ENCODE data around the gene GFOD2. TPM values are rescaled to one million over a fixed set of nuclear protein-coding genes. Genes with fewer than 3 reads are reported as not detected.
"Not testable (repeated sequence)": the region's sequence is repeated elsewhere in the genome, so short reads cannot be mapped to it uniquely, and the experiment has no call there.

GFOD2 gene, protein sequence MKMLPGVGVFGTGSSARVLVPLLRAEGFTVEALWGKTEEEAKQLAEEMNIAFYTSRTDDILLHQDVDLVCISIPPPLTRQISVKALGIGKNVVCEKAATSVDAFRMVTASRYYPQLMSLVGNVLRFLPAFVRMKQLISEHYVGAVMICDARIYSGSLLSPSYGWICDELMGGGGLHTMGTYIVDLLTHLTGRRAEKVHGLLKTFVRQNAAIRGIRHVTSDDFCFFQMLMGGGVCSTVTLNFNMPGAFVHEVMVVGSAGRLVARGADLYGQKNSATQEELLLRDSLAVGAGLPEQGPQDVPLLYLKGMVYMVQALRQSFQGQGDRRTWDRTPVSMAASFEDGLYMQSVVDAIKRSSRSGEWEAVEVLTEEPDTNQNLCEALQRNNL
- polyA plus RNA-seq (ENCODE audit: low read depth in 6 of 6): 10 to 100 TPM in 1 of 6 donors, 1 to 10 TPM in 5; 6.5 to 12.9 (median 8.4) TPM

DNA sequence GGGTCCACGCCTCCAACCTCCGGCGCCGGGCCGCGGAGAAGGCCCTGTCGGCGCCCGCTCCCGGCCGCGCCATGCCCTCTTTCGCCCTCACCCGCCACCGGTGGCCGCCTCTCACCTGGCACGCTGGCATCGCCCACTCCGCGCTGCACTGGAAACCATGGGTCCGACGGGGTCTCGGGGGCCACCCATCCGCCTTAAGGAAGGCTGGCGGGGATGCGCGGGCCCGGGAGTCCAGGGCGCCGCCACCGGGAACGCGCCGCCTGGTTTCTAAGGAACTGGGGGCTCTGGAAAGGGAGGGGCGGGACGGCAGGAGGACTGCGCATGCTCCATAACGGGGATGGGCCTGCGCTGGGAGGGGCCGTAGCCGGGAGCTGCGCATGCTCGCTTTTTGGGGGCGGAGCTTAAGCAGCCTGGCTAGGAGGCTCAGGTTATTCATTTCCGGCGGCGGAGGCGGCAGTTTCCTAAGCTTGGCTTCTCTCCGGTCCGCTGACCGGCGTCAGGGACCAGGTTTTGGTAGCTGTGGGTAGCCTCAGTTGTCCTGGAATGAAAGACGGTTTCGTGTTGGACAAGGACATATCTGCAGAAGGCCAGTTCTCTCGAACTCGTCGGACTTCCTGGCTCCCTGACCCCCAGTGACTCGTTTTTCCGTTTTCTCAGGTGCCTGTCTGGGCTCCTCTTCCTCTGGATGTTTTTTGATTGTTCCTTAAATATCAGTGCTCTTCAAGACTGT is at the start of gene GFOD2:
Gene GFOD2 (minus strand): TSS at position 269 of the 730 bp plus-strand sequence. CDS start 33,601 bp downstream, outside the sequence.
- peaks cover 22 to 45% (median 23%) of the 10 kb centered on the region in 3 donors for H3K4me1 Mint-ChIP-seq

DNA sequence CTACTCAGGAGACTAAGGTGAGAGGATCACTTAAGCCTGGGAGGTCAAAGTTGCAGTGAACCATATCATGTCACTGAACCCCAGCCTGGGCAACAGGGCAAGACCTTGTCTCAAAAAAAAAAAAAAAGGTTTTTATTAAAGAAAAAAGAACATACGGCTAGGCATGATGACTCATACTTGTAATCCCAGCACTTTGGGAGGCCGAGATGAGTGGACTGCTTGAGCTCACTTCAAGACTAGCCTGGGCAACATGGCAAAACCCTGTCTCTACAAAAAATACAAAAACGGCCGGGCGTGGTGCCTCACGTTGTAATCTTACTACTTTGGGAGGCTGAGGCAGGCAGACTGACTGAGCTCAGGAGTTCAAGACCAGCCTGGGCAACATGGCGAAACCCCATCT is 48.8 kb upstream of the GFOD2 start:
- Mint-ChIP-seq H3K4me1 (peaks cover 6 to 16% (median 8%) of the 10 kb centered on the region in 3 donors), H3K27ac (no peak overlapping the region), H3K4me3 (no peak overlapping the region), H3K27me3 (no peaks in the 10 kb centered on the region), H3K9me3 (no peaks in the 10 kb centered on the region), H3K36me3 (peaks cover 12 to 18% of the 10 kb centered on the region in 2 donors)
- no peak for ATAC-seq (ENCODE audit: low read depth in 2 of 2)
- DNase-seq: no peak

More for the DNA sequence above, at the start of gene GFOD2:
- ATAC-seq (ENCODE audit: low read depth in 2 of 2) (peak; percentile 91), DNase-seq (peak; percentile 96)
- Mint-ChIP-seq H3K36me3 (no peaks in the 10 kb centered on the region), H3K27ac (peak within 1 kb of the TSS; percentile 87 to 98 (median 96)), H3K4me3 (peak within 1 kb of the TSS; percentile 90 to 99 (median 96)), H3K27me3 (no peaks in the 10 kb centered on the region), H3K9me3 (no peaks in the 10 kb centered on the region)

DNA sequence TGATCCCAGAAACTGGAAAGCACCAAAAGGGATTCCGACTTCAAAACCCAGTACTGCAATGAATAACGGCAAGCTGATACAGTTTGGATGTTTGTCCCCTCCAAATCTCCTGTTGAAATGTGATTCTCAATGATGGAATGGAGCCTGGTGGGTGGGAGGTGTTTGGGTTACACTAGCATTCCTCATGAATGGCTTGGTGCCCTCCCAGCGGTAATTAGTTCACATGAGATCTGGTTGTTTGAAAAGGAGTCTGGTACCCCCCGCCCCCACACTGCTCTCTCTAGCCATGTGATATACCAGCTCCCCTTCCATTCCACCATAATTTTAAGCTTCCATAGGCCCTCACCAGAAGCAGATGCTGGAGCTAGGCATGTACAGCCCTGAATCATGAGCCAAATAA is 47.2 kb upstream of the GFOD2 start:
- ATAC-seq (ENCODE audit: low read depth in 2 of 2) (no peak), DNase-seq (no peak)
- peaks cover 8 to 19% (median 14%) of the 10 kb centered on the region in 3 donors for H3K4me1 Mint-ChIP-seq
- H3K4me3 Mint-ChIP-seq: no peak overlapping the region
- peaks cover 10 to 18% of the 10 kb centered on the region in 2 donors for H3K36me3 Mint-ChIP-seq
- no peaks in the 10 kb centered on the region for H3K9me3 Mint-ChIP-seq
- H3K27ac Mint-ChIP-seq: peak overlapping the region in 1 of 6 donors; percentile 93
- H3K27me3 Mint-ChIP-seq: no peaks in the 10 kb centered on the region

DNA sequence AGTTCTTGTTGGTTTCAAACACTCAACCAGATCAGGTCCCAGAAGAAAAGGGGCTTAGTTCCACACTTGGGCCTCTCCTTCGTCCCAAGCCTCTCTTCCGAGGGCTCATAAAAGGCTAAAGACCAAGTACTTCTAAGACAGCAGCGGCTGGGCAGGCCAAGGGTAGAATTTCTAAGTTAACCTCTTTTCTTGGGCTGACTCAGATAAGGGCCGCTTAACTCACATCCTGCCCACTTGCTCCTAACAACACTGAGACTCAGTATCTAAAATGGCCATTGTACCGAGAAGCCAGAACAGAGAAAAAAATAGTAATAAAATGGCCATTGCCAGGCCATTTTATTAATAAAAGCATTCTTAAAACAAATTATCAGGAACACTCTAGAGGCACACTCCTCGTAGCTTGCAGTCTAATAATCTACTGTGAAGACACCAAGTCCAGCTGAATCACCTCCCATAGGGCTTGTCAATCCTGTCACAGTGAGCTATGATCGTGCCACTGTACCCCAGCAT is 45.1 kb upstream of the GFOD2 start:
- H3K4me3 Mint-ChIP-seq: no peak overlapping the region
- H3K27me3 Mint-ChIP-seq: no peaks in the 10 kb centered on the region
- peaks cover 10 to 21% of the 10 kb centered on the region in 2 donors for H3K36me3 Mint-ChIP-seq
- DNase-seq (no peak), ATAC-seq (ENCODE audit: low read depth in 2 of 2) (no peak)
- H3K4me1 Mint-ChIP-seq: peaks cover 29 to 39% (median 31%) of the 10 kb centered on the region in 3 donors
- no peak overlapping the region for H3K27ac Mint-ChIP-seq
- no peaks in the 10 kb centered on the region for H3K9me3 Mint-ChIP-seq

DNA sequence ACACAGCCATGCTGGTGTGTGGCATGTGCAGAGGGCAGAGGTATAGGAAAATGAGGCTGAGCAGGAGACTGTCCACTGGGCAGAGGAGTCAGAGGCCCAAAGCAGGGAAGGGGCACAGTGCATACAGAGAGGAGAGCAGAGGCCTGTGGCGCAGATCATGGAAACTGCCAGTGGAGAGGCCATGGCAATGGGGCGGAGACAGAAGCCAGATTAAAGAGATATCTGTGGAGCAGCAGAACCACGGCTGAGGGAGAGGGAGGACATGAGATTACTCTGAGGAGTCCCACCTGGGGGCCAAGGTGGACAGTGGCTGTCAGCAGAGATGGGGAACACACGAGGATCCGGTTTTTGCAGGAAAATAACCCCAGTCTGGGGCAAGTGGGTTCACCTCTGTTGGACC is 44.0 kb upstream of the GFOD2 start:
- Mint-ChIP-seq H3K4me1 (peaks cover 32 to 39% (median 34%) of the 10 kb centered on the region in 3 donors), H3K9me3 (no peaks in the 10 kb centered on the region), H3K36me3 (peaks cover 10 to 25% of the 10 kb centered on the region in 2 donors), H3K4me3 (no peak overlapping the region), H3K27me3 (no peaks in the 10 kb centered on the region), H3K27ac (peak overlapping the region in 1 of 6 donors; percentile 37)
- DNase-seq (no peak), ATAC-seq (ENCODE audit: low read depth in 2 of 2) (no peak)

DNA sequence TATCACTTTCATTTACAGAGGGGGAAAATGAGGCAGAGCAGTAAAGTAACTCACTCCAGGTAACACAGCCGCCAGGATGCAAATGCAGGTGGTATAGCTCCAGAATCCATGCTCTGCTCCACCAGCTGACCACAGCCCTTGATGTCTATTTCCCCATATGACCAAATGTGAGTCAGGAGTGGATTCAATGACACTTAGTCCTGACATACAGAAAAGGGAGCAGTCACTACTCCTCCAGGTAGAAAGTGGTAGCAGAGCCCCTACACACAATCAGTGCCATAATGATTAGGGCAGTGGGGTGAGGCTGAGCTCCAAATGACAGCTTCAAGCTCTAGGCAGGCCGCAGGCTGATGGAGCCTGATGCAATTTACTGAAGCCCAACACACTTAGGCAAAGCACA is 43.3 kb upstream of the GFOD2 start:
- Mint-ChIP-seq H3K27ac (peak overlapping the region in 3 of 6 donors; percentile 37 to 79 (median 69)), H3K27me3 (no peaks in the 10 kb centered on the region), H3K4me1 (peaks cover 32 to 43% (median 34%) of the 10 kb centered on the region in 3 donors), H3K36me3 (peaks cover 10 to 25% of the 10 kb centered on the region in 2 donors), H3K4me3 (no peak overlapping the region), H3K9me3 (no peaks in the 10 kb centered on the region)
- DNase-seq (no peak), ATAC-seq (ENCODE audit: low read depth in 2 of 2) (no peak)

DNA sequence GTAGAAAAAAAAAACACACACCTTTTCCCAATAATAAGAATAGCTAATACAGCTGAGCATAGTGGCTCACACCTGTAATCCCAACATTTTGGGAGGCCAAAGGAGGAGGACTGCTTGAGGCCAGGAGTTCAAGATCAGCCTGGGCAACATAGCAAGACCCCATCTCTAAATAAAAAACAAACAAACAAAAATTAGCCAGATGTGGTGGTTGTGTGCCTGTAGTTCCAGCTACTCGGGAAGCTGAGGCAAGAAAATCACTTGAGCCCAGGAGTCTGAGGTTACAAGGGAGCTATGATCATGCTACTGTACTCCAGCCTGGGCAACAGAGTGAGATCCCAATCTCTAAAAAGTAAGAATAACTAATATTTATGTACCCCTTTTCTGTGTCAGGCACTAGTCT is 42.8 kb upstream of the GFOD2 start:
- H3K9me3 Mint-ChIP-seq: no peaks in the 10 kb centered on the region
- peaks cover 32 to 45% (median 34%) of the 10 kb centered on the region in 3 donors for H3K4me1 Mint-ChIP-seq
- DNase-seq: no peak
- H3K36me3 Mint-ChIP-seq: peaks cover 10 to 25% of the 10 kb centered on the region in 2 donors
- H3K27me3 Mint-ChIP-seq: no peaks in the 10 kb centered on the region
- H3K4me3 Mint-ChIP-seq: no peak overlapping the region
- no peak for ATAC-seq (ENCODE audit: low read depth in 2 of 2)
- no peak overlapping the region for H3K27ac Mint-ChIP-seq

DNA sequence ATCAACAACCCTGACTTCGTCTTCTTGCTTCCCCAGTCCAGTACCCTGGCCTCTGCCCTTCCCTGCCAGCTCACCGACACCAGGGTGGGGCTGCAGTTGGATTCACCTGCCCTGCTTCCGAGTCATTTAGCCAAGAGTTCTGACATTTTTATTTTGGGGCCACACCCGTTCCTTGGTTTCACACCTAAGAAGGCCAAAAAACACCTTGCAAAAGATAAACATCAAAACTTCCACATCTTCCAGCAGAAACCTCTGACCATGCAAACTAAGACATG is 41.8 kb upstream of the GFOD2 start:
- ATAC-seq (ENCODE audit: low read depth in 2 of 2) (no peak), DNase-seq (no peak)
- Mint-ChIP-seq H3K4me1 (peaks cover 29 to 46% (median 34%) of the 10 kb centered on the region in 3 donors), H3K27ac (peak overlapping the region; percentile 61 to 97 (median 90)), H3K36me3 (peaks cover 2 to 16% of the 10 kb centered on the region in 2 donors), H3K4me3 (peak overlapping the region in 1 of 8 donors; percentile 44), H3K27me3 (no peaks in the 10 kb centered on the region), H3K9me3 (no peaks in the 10 kb centered on the region)

DNA sequence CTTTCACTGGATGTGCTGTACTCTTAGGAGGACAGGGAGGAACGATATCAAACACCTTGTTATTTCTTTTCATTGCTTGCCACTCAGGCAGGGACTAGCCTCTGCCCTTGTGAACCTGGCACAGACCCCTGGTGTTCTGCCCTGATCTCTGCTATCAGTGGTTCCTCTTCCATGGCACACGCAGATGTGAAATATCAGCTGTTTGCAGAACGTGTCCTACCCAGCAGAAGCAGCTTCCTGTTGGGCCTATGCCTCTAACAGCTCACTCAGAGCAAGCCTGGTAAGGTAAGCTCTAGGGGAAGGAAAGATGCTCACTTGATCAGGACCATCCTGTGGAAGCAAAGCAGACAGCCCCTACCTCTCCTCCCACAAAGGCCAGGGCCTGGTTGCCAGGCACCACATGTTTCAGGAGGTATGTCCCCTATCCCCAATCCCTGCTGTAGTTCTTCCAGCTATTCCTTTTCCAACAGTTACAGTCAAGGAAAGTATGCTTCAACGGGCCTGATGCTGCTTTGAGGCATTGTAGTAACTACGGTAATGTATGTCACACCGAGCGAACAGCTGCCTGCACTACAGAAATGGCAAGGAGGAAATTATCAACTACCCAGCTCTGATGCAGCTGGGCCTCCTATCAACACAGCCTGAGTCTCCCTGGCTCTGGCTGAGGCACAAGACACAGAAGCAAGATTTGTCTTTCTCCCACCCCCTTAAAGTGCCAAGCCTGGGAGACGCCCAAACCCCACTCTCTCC is 41.3 kb upstream of the GFOD2 start:
- H3K4me3 Mint-ChIP-seq: peak overlapping the region in 2 of 8 donors; percentile 44 to 74
- no peaks in the 10 kb centered on the region for H3K27me3 Mint-ChIP-seq
- H3K27ac Mint-ChIP-seq: peak overlapping the region; percentile 61 to 97 (median 90)
- ATAC-seq (ENCODE audit: low read depth in 2 of 2) (peak; percentile 79 to 86), DNase-seq (no peak)
- H3K36me3 Mint-ChIP-seq: peaks cover 0 to 16% of the 10 kb centered on the region in 2 donors
- no peaks in the 10 kb centered on the region for H3K9me3 Mint-ChIP-seq
- H3K4me1 Mint-ChIP-seq: peaks cover 32 to 50% (median 36%) of the 10 kb centered on the region in 3 donors

DNA sequence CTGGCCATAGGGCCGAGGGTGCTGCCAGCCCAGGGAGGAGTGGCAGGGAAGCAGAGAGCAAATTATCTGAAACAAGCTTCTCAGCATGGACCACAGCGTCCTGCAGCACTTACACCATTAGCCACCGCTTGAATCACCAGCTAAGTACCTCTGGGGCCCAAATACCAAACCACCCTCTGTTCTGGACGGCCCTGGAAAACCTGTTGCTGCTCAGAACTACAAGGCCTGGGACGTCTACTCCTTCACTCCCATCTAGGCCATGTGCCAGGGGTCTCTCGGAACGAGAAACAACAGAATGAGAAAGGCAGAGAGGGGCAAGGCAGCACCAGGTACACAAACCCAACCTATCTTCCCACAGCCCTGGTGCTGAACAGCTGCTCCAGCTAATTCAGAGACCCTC is 39.9 kb upstream of the GFOD2 start:
- Mint-ChIP-seq H3K4me1 (peaks cover 32 to 50% (median 36%) of the 10 kb centered on the region in 3 donors), H3K27me3 (no peaks in the 10 kb centered on the region), H3K4me3 (no peak overlapping the region), H3K9me3 (no peaks in the 10 kb centered on the region), H3K27ac (peak overlapping the region in 5 of 6 donors; percentile 26 to 92 (median 74)), H3K36me3 (peaks cover 0 to 16% of the 10 kb centered on the region in 2 donors)
- DNase-seq: no peak
- no peak for ATAC-seq (ENCODE audit: low read depth in 2 of 2)

DNA sequence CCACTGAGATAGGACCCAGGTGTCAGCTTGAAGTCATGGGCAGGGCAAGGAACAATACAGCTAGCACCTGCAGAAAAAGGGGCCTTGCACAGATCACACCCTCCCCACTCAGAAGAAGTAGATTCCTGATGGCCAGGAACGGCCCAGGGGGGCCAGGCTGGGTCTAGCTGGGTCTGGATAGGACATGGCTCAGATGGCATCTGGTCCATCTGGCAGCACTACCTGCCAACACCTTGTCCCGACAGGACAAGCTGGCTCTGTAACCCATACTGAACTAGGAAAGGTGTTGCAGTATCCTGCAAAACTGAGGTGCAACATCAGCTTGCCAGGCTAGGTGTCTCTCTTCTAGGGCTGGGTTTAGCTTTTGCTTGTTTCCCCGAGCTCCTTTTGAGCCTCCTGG is 38.9 kb upstream of the GFOD2 start:
- Mint-ChIP-seq H3K36me3 (peaks cover 0 to 21% of the 10 kb centered on the region in 2 donors), H3K27ac (peak overlapping the region in 2 of 6 donors; percentile 34 to 70), H3K4me1 (peaks cover 35 to 54% (median 35%) of the 10 kb centered on the region in 3 donors), H3K27me3 (no peaks in the 10 kb centered on the region), H3K4me3 (no peak overlapping the region), H3K9me3 (no peaks in the 10 kb centered on the region)
- ATAC-seq (ENCODE audit: low read depth in 2 of 2) (no peak), DNase-seq (no peak)

DNA sequence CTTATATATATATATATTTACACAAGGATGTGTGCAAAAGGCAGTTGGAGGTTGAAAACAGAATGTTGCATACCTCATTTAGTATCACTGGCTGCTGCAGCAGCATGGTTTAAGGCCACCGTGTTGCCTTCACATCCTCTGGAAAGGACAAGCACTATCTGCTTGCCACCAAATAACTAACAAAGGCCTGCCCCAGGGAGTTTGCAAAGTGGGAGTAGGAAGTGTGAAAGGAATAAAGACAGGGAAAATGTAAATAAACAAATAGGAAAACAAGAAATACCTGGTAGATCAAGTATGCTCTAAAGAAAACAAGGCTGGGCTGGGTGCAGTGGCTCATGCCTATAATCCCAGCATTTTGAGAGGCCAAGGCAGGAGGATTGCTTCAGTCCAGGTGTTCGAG is 33.5 kb upstream of the GFOD2 start:
- H3K27ac Mint-ChIP-seq: peak overlapping the region in 3 of 6 donors; percentile 50 to 88 (median 76)
- peaks cover 29 to 46% (median 29%) of the 10 kb centered on the region in 3 donors for H3K4me1 Mint-ChIP-seq
- H3K36me3 Mint-ChIP-seq: peaks cover 0 to 8% of the 10 kb centered on the region in 2 donors
- no peak overlapping the region for H3K4me3 Mint-ChIP-seq
- ATAC-seq (ENCODE audit: low read depth in 2 of 2) (no peak), DNase-seq (no peak)
- H3K9me3 Mint-ChIP-seq: no peaks in the 10 kb centered on the region
- H3K27me3 Mint-ChIP-seq: no peaks in the 10 kb centered on the region

DNA sequence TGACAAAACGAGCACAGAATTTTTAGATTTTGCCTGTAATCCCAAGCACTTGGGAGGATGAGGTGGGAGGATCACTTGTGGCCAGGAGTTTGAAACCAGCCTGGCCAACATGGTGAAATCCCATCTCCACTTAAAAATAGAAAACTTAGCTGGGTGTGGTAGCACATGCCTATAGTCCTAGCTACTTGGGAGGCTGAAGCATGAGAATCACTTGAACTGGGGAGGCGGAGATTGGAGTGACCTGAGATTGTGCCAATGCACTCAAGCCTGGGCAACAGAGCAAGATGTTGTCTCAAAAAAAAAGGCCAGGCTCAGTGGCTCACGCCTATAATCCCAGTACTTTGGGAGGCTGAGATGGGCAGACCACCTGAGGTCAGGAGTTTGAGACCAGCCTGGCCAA is 32.2 kb upstream of the GFOD2 start:
- H3K4me3 Mint-ChIP-seq; H3K9me3 Mint-ChIP-seq; ATAC-seq (ENCODE audit: low read depth in 2 of 2); H3K27me3 Mint-ChIP-seq; DNase-seq; H3K36me3 Mint-ChIP-seq: not testable (repeated sequence)
- H3K4me1 Mint-ChIP-seq: peaks cover 29 to 39% (median 29%) of the 10 kb centered on the region in 3 donors
- H3K27ac Mint-ChIP-seq: peak overlapping the region in 1 of 6 donors; percentile 57

Data from naive B cell (primary cell).